Testis (tissue), 3 donors: ENCODE measurements around the gene NLGN1. TPM values are rescaled to one million over a fixed set of nuclear protein-coding genes. Genes with fewer than 3 reads are reported as not detected.

Source experiments
- DNase-seq: peaks from one replicate; pipeline ENCODE4 v3.0.0-alpha.2; 2019
- H3K27ac ChIP-seq, 2 donors: fragments of 200-600 bp; sonication (generic); one replicate each; pipeline ENCODE4 v1.5.1; 2019
- H3K27me3 ChIP-seq: fragments of 200-600 bp; sonication (generic); one replicate; pipeline ENCODE4 v1.5.1; 2019
- H3K36me3 ChIP-seq: fragments of 200-600 bp; sonication (generic); one replicate; pipeline ENCODE4 v1.5.1; 2017; ENCODE audit warnings: low read depth; ENCODE audit errors: missing control alignments
- H3K4me1 ChIP-seq: fragments of 200-600 bp; sonication (generic); one replicate; pipeline ENCODE4 v1.5.1; 2019
- H3K4me3 ChIP-seq, 2 donors: fragments of 200-600 bp; sonication (generic); one replicate each; pipeline ENCODE4 v1.5.1; 2017 to 2019
- H3K9me3 ChIP-seq: fragments of 200-600 bp; sonication (generic); one replicate; pipeline ENCODE4 v1.5.1; 2017
- POLR2A ChIP-seq: fragments of 450-650 bp; IDR thresholded peaks from one replicate; pipeline ENCODE4 v1.6.1; 2017; ENCODE audit warnings: antibody characterized with exemption, mild to moderate bottlenecking, moderate library complexity
- WGBS, 2 donors: methylation state at CpG; one replicate each; pipeline ENCODE4 v1.1.5; 2018; 5-methylcytosine and 5-hydroxymethylcytosine counted together
- intact Hi-C: fragments of 100-400 bp; cut with DNase I; formaldehyde crosslinking; loops from one replicate; pipeline ENCODE4 v1.15.1; 2023; ENCODE audit warnings: low total_unique reads
- polyA plus RNA-seq: library from polyadenylated mRNA; stranded (reverse); fragments of 350-450 nt; fragmentation: Illumina TruSeq; extraction: RNeasy Lipid Tissue Mini Kit (QIAGEN cat#74804); gene quantifications from one replicate; pipeline ENCODE4 v1.2.3, GENCODE V29; 2014; ENCODE audit warnings: low read depth, low replicate concordance; ENCODE audit not compliant: insufficient read depth
- total RNA-seq, 2 donors: library from RNA; depleted of rRNA; stranded (reverse); fragments of >200 nt; gene quantifications; one replicate each; pipeline ENCODE4 v1.2.3, GENCODE V29; 2016
- TF ChIP-seq, protein P1 (sequence below), 3 experiments: fragments of 450-650 bp in 2 of 3; fragments of 200-600 bp in 1 of 3; sonication (generic) in 1 of 3; IDR thresholded peaks; one replicate each; pipeline ENCODE4 v1.5.1; 2016 to 2019; ENCODE audit warnings: antibody characterized with exemption in 3 of 3, mild to moderate bottlenecking in 2 of 3, moderate library complexity in 1 of 3

Gene NLGN1
- total and polyA plus RNA-seq, 3 donors from 2014 or later, result 10.6 to 19.2 (median 15.5) TPM

DNA sequence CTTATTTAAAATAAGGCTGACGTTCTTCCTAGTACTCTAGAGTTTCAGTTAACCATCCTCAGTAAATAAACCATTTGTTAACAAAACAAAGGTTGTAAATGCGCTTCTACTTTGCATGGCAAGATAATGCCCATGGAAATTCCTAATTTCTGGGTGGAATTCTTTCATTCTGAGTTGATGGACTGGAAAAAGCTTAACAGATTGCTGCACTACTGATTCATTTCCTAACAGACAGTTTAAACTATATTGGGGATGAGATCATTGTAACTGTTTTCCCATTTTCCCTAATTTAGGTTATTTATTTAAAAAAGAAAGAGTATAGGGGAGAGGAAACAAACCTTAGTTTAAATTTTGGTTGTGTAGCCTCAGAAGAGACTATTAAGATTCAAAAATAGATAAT is 342.2 kb downstream of the NLGN1 start:
- H3K27me3 ChIP-seq, result no peaks in the 10 kb centered on the region
- no peak overlapping the region for H3K27ac ChIP-seq
- no peak overlapping the region for H3K4me3 ChIP-seq
- H3K36me3 ChIP-seq, result no peaks in the 10 kb centered on the region
- no peaks in the 10 kb centered on the region for H3K9me3 ChIP-seq
- intact Hi-C loops, result no loop called here
- WGBS, 2 donors, result 91 to 92% methylated on average over 2 of the region's 2 CpGs
- no peaks in the 10 kb centered on the region for H3K4me1 ChIP-seq
- TF ChIP-seq, protein P1, sequence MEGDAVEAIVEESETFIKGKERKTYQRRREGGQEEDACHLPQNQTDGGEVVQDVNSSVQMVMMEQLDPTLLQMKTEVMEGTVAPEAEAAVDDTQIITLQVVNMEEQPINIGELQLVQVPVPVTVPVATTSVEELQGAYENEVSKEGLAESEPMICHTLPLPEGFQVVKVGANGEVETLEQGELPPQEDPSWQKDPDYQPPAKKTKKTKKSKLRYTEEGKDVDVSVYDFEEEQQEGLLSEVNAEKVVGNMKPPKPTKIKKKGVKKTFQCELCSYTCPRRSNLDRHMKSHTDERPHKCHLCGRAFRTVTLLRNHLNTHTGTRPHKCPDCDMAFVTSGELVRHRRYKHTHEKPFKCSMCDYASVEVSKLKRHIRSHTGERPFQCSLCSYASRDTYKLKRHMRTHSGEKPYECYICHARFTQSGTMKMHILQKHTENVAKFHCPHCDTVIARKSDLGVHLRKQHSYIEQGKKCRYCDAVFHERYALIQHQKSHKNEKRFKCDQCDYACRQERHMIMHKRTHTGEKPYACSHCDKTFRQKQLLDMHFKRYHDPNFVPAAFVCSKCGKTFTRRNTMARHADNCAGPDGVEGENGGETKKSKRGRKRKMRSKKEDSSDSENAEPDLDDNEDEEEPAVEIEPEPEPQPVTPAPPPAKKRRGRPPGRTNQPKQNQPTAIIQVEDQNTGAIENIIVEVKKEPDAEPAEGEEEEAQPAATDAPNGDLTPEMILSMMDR (IDR thresholded peaks at IDR 0.05), result no peak
- no peak for TF ChIP-seq POLR2A
- no peak for DNase-seq

DNA sequence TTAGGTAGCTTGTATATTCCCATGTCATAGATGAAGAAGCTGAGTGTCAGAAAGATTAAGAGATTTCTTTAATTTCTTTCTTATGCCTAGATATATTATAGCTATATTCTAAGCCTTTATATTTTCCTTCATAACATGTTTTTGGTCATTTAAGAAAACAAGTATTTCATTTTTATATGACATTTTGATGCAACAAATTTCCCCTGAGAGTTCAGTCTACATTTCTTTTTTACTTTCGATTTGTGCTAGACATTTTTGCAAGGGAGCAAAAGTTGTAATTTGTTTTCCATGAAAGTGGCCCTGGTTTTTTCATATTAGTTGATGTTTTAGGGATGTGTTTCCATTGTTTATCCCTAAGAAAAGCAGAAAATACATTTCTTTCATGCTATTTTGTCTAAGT is 344.9 kb downstream of the NLGN1 start:
- Histone ChIP-seq H3K4me3 (peak overlapping the region in 1 of 2 donors; percentile 3), H3K27ac (peak overlapping the region in 1 of 2 donors; percentile 11)

GRCh38 chr3:173743111-173743510 is 345.6 kb downstream of the NLGN1 start:
- H3K27ac ChIP-seq, result no peak overlapping the region

More for the DNA sequence above, 344.9 kb downstream of the NLGN1 start:
- intact Hi-C loops, result no loop called here
- H3K36me3 ChIP-seq, result no peaks in the 10 kb centered on the region
- no peaks in the 10 kb centered on the region for H3K4me1 ChIP-seq
- no peak for TF ChIP-seq POLR2A
- TF ChIP-seq, protein P1 (IDR thresholded peaks at IDR 0.05), result no peak
- no peak for DNase-seq
- 32 to 52% methylated on average over 1 of the region's 1 CpG for WGBS, 2 donors
- H3K27me3 ChIP-seq, result no peaks in the 10 kb centered on the region
- H3K9me3 ChIP-seq, result no peaks in the 10 kb centered on the region

DNA sequence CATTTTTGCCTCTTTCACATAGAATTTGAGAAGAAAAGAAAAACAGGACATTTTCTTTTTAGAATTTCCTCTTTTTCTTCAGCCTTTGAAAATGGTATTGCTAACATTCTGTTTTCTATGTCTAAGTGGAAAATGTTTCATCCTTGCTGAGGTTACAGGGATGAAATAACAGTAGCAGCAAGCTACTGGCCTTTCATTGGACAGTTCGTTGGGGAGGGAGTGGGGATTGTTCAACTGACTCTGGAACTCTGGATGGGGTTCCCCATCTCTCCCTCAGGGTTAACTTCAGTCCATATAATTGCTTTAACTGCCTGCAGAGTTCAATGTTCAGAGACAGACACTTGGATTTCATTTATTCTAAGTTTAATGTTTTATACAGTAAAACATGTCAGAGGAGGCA is 346.0 kb downstream of the NLGN1 start:
- no peak for DNase-seq
- Histone ChIP-seq H3K27me3 (no peaks in the 10 kb centered on the region), H3K27ac (no peak overlapping the region), H3K36me3 (no peaks in the 10 kb centered on the region), H3K4me3 (no peak overlapping the region), H3K9me3 (no peaks in the 10 kb centered on the region), H3K4me1 (no peaks in the 10 kb centered on the region)
- 62 to 83% methylated on average over 1 of the region's 1 CpG for WGBS, 2 donors
- intact Hi-C loops, result no loop called here
- TF ChIP-seq, protein P1 (IDR thresholded peaks at IDR 0.05), result no peak
- TF ChIP-seq POLR2A, result no peak

More at GRCh38 chr3:173743111-173743510, 345.6 kb downstream of the NLGN1 start:
- 57 to 74% methylated on average over 3 of the region's 3 CpGs for WGBS, 2 donors
- TF ChIP-seq POLR2A, result no peak
- TF ChIP-seq, protein P1 (IDR thresholded peaks at IDR 0.05), result no peak
- DNase-seq, result no peak
- H3K9me3 ChIP-seq, result no peaks in the 10 kb centered on the region
- no peaks in the 10 kb centered on the region for H3K36me3 ChIP-seq
- H3K4me3 ChIP-seq, result no peak overlapping the region
- H3K4me1 ChIP-seq, result no peaks in the 10 kb centered on the region
- intact Hi-C loops, result no loop called here
- no peaks in the 10 kb centered on the region for H3K27me3 ChIP-seq

GRCh38 chr3:173744479-173744878 is 346.9 kb downstream of the NLGN1 start:
- no peak for TF ChIP-seq POLR2A
- TF ChIP-seq, protein P1 (IDR thresholded peaks at IDR 0.05), result no peak

More at GRCh38 chr3:173744479-173744878, 346.9 kb downstream of the NLGN1 start:
- Histone ChIP-seq H3K27ac (no peak overlapping the region), H3K27me3 (no peaks in the 10 kb centered on the region), H3K9me3 (no peaks in the 10 kb centered on the region), H3K4me3 (no peak overlapping the region), H3K4me1 (no peaks in the 10 kb centered on the region), H3K36me3 (no peaks in the 10 kb centered on the region)
- WGBS, 2 donors, result 70 to 77% methylated on average over 3 of the region's 3 CpGs
- DNase-seq, result no peak
- intact Hi-C loops, result no loop called here
